GM18511 (cell line): ENCODE results near the gene REG3A.

Experiments used
- ATAC-seq: cut with Tn5 transposase; IDR thresholded peaks from one replicate; pipeline ENCODE4 v1.9.1; 2021; ENCODE audit warnings: mild to moderate bottlenecking, moderate library complexity; ENCODE audit not compliant: unreplicated experiment

The REG3A gene

GRCh38 chr2:79159653-79160052, at the start of gene REG3A:
Gene REG3A (minus strand): TSS chr2:79159753. CDS start chr2:79159405, 348 bp downstream.
- ATAC-seq, result no peak

DNA sequence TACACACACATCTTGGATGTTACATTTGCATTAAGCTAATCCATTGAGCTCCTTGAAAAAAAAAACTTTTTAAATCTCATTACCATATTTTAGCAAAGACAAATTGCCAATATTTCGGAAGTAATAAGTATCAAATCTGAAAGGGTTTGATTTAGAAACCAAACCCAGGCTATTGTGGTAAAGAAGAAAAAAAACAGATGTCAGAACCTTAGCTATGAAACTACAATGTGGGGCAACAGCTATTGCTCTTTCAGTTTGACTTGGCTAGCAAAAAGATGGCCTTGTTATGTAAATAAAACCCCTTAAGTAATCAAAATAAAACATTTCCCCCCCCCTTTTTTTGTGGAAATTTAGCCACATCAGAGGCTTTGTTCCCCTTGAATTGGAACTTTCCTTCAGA, 41.2 kb upstream of the REG3A start:
- ATAC-seq, result no peak

GRCh38 chr2:79191816-79192215, 32.3 kb upstream of the REG3A start:
- no peak for ATAC-seq

GRCh38 chr2:79191081-79191480, 31.5 kb upstream of the REG3A start:
- ATAC-seq, result no peak

DNA sequence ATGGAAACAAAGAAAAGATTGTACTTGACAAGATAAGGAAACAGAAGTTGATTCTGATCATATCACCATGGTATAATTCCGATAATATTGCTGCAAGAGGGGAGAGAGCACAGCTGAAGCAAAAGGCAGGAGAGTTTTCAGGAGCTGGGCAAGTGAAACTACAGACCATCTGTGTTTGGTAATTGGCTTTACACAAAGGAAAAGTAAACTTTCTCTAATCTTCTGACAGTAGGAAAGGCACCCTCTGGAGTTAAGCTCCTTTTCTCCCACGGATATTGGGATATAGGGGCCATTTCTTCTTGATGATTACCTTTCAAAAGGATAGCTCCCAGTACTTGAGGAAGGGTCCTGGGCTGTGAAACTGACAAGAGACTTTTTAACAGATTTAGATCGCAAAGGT, 29.9 kb upstream of the REG3A start:
- ATAC-seq, result no peak

DNA sequence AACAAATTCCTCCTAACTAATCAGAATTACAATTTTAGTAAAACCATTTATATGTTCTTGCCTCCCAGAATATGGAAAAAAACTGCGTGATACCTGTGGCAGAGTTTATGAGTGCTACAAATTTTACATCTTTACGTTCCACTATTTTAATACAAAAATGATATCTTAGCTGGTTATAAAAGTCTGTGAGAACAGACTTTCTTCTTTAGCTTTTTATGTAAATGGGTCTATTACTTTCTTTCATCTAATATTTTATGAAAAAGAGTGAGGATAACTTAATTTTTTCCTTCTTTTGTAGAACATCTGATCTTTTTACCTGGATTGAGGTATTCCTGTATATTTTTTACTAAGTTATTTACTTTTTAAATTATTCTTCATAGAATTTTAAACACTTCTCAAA, 22.1 kb upstream of the REG3A start:
- no peak for ATAC-seq

DNA sequence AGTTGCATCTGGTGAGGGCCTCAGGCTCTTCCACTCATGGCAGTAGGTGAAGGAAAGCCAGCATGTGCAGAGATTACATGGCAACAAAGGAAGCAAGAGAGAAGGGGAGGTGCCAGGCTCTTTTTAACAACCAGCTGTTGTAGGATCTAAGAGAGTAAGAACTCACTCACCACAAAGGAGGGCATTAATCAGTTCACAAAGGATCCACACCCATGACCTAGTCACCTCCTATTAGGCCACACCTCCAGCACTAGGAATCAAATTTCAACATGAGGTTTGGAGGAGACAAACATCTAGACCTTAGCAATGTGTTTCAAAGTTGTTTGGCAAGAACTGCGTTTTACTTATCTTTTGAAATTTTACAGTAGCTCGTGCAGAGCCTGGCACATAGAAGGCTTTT, 20.5 kb upstream of the REG3A start:
- no peak for ATAC-seq

GRCh38 chr2:79179036-79179435, 19.5 kb upstream of the REG3A start:
- ATAC-seq, result no peak

DNA sequence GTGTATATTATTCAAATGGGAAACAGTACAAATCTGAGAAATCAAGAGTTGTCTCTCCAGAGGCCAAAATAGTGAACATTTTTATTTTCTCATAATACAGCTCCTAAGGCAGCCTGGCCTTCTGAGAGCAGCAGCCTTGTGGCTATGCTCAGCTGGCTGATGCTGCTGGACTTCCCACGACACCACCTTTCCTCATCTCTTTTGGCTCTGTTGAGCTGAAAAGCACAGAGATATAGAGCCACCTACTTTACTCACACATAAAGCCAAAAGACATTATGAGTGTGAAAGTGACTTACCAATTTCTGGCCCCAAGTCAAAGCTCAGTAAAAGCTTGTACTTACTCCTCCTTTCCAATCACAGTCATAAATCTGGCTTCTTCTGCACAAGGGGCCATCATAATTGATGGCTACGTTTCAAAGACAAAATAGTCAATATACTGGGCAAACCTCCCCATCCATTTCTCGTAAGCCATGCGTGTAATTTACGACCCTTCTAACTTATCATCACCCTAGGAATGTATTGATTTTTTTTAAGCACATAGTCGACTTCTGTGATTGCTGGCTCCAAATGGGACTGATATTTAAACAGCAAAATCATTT, 18.6 kb upstream of the REG3A start:
- no peak for ATAC-seq

DNA sequence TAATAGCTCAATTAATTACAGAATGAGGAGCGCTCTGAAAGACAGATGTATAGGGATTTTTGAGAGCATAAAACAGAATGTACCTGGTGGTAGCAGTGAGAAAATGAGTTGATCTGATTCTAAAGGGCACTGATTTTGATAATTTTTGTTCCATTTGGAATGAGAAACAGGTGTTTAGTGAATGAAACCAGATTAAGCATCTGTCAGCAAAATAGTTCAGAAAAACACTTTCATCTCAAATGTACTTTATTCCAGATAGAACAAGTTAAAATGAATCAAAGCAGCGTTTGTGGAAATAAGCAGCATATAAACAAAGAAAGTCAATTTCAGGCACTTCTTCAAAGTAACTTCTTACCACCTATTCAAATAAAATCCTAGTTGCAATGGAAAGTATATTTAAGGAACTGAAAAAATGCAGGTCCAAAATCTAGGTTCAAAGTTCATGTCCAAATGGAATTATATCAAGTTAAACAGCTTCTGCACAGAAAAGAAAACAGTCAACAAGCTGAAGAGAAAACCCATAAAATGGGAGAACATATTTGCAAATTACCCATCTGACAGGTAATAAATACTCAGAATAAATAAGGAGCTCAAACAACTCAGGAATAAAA, 11.9 kb upstream of the REG3A start:
- ATAC-seq, result no peak

DNA sequence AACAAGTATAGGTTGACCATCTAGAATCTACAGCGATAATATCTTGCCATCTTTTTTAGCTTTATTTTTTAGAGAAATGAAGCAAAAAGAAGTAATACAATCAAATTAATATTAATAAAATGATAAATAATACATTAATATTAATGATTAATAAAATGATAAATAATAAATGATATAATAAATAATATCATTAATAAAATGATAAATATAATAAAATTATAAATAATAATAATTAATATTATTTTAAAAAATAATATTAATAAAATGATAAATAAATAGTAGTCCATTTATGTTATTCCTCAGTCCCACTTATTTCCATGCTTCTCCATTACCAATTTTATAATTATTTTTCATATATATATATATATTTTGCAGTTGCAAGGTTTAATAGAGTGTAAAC, 3.2 kb upstream of the REG3A start:
- no peak for ATAC-seq

DNA sequence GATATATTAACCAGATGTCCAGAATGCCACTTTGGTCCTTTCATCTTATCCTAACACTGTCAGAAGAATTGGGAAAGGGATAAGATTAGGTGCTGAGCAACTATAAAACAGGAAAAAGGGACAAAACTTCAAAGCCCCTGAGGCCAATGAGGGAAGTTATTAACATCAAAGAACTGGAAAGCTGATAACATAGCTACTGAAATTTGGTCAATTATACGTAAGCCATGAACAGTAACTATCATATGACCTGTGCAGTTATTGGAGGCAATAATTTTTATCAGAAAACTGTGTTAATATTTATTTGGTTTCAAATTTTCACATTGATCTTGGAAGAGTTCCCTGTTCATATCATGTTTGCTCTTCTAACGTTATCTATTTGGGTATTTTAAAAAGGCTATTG, 2.6 kb upstream of the REG3A start:
- ATAC-seq, result no peak

DNA sequence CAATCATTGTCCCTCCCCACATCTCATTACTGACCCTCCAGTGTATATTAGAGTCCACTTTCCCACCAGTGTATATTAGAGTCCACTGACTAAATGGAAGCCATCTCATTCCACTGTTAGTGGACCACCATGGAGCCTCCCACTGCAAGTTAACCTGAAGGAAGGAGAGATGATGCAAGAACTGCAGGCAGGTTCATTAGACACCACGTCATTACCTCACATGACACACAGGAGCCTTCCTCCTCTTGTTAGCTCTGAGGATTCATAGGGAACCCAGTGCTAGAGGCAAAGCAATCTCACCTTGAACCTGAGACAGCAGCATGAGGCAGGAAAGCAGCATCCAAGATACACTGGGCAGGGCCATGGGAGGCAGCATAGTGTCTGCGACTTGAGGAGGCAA, 523 bp downstream of the REG3A start:
- no peak for ATAC-seq

DNA sequence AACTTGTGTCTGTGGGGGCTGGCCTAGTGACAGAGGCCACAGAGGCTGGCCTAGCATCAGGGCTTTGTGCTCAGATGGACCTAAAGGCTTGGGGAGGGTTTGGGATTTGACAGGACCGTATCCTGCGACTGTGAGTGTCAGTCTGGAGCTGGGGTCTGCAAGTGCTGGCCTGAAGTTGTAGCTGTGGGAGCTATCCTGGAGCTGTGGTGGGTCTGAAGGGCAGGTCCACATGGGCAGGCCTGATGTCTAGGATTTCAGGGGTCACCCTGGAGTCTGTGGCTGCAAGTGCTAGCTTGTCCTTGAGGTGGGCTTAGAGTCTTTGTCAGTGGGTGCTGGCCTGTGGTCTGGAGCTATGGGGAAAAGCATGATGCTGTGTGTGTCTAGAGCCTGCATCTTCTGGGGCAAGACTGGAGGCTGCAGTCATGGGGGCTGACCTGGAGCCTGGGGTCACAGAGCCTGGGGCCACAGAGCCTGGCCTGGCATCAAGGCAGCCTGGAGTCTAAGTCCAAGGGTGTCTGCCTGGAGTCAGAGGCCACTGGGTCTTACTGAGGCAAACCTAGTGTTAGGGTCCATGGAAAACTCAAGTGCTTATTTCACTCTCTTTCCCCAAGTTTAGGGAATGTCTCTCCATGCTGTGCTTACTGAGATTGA, 3.6 kb downstream of the REG3A start:
- no peak for ATAC-seq

DNA sequence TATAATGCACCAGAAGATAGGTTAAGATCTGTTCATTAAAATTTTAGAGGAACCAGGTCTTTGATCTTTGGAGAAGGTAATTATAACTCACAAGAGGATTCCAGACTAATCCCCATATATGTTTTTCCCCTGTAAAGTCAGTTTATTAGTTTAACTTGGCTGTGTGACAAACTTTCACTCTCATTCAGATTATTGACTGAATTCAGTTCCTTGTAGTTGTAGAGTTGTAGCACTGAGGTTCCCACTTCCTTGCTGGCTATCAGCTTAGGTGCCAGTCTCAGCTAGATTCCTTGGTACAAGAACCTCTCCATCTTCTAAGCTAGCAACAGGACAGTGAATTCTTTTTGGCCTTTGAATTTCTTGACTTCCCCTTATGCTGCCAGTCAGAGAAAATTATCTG, 20.1 kb downstream of the REG3A start:
- no peak for ATAC-seq

GRCh38 chr2:79138385-79138784, 21.2 kb downstream of the REG3A start:
- no peak for ATAC-seq

GRCh38 chr2:79131687-79132086, 27.9 kb downstream of the REG3A start:
- ATAC-seq, result no peak

DNA sequence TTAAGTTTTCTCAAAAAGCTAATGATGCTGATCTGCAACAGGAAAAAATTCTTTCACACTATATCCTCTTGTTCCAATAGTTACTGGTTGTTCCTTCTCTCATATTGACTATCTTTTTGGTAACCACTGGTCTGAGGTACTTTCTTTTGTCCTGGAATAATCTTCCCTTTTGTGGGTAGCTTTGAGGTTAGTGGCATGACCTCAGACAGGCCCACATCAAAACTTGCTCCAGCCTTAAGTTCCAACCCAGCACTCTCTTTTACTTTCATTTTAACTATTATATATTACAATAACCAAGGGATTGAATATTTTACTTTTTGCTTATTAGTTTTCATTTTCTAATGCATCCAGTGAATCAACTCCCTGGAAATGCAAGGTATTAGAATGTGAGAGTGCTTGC, 29.7 kb downstream of the REG3A start:
- no peak for ATAC-seq

GRCh38 chr2:79129260-79129659, 30.3 kb downstream of the REG3A start:
- ATAC-seq, result no peak

DNA sequence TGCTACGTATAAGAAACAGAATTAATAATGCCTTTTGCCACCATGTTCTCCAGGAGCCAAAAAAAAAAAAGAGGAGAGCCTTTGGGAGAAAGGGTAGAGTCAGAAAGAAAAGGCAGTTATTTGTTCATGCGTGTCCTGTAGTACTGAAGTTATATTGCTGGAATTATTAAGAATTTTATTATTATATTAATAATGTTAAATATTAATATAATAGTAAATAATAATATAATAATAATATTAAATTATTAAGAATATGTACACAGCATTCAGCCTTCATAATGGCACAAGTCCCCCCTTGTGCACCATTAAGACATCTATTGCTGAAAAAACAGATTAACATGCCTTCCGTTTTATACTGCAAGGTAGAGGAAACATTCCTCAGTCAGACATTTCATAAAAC, 31.1 kb downstream of the REG3A start:
- no peak for ATAC-seq

- ATAC-seq, result no peak
These were observed 33.9 kb downstream of the REG3A start for GRCh38 chr2:79125721-79125985.

- no peak for ATAC-seq
These were observed 34.4 kb downstream of the REG3A start for GRCh38 chr2:79124907-79125720.
